Peyer's patch (tissue), 4 donors: Measurements from ENCODE around the gene UBE2H. TPM values are rescaled to one million over a fixed set of nuclear protein-coding genes. Genes with fewer than 3 reads are reported as not detected.

Source experiments
- DNase-seq, 3 donors: peaks; one replicate each; pipeline ENCODE4 v3.0.0-alpha.2; 2017 to 2019
- H3K27ac ChIP-seq, 4 donors: fragments of 200-600 bp; sonication (generic); one replicate each; pipeline ENCODE4 v1.5.1; 2016 to 2019
- H3K27me3 ChIP-seq, 2 donors: fragments of 200-600 bp; sonication (generic); one replicate each; pipeline ENCODE4 v1.5.1; 2019
- H3K36me3 ChIP-seq, 3 donors: fragments of 200-600 bp; sonication (generic); one replicate each; pipeline ENCODE4 v1.5.1; 2016 to 2019
- H3K4me1 ChIP-seq, 4 donors: fragments of 200-600 bp; sonication (generic); one replicate each; pipeline ENCODE4 v1.5.1; 2016 to 2019
- H3K4me3 ChIP-seq, 4 donors: fragments of 200-600 bp; sonication (generic); 1 replicate in 3 of 4; 2 replicates in 1 of 4; pipeline ENCODE4 v1.5.1; 2016 to 2019; ENCODE audit warnings: mild to moderate bottlenecking in 1 of 4
- H3K9me3 ChIP-seq, 4 donors: fragments of 200-600 bp; sonication (generic); one replicate each; pipeline ENCODE4 v1.5.1; 2016 to 2019; ENCODE audit warnings: mild to moderate bottlenecking in 1 of 4
- POLR2A ChIP-seq, 2 donors: fragments of 450-650 bp; IDR thresholded peaks; one replicate each; pipeline ENCODE4 v1.5.1; 2017; ENCODE audit warnings: antibody characterized with exemption in 2 of 2, mild to moderate bottlenecking in 2 of 2, moderate library complexity in 2 of 2
- total RNA-seq, 4 donors: library from RNA; depleted of rRNA; stranded (reverse); fragments of >200 nt; gene quantifications; one replicate each; pipeline ENCODE4 v1.1.0, GENCODE V29; 2016
- TF ChIP-seq, protein P1 (sequence below), 6 experiments: fragments of 450-650 bp in 4 of 6; fragments of 200-600 bp in 2 of 6; sonication (generic) in 1 of 6; IDR thresholded peaks; one replicate each; pipeline ENCODE4 v1.5.1; 2017 to 2019; ENCODE audit warnings: antibody characterized with exemption in 6 of 6, mild to moderate bottlenecking in 3 of 6, moderate library complexity in 1 of 6

Gene UBE2H
- total RNA-seq, 4 donors from 2014 or later = 33.5 to 59.4 (median 51.4) TPM

- DNase-seq = no peak
Measured at GRCh38 chr7:129989466-129989865, 36.7 kb upstream of the UBE2H start.

DNA sequence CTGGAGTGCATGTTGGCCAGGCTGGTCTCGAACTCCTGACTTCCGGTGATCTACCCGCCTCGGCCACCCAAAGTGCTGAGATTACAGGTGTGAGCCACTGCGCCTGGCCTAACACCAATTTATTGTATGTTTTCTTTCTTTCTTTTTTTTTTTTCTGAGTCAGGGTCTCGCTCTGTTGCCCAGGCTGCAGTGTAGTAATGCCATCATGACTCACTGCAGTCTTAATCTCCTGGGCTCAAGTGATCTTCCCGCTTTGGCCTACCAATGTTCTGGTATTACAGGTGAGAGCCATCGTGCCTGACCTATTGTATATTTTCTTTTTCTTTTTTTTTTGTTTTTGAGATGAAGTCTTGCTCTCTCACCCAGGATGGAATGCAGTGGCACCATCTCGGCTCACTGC lies 33.8 kb upstream of the UBE2H start:
- no peaks in the 10 kb centered on the region for H3K9me3 ChIP-seq
- H3K4me1 ChIP-seq = no peaks in the 10 kb centered on the region
- no peak overlapping the region for H3K4me3 ChIP-seq
- TF ChIP-seq POLR2A (IDR thresholded peaks at IDR 0.05) = no peak
- TF ChIP-seq, protein P1, sequence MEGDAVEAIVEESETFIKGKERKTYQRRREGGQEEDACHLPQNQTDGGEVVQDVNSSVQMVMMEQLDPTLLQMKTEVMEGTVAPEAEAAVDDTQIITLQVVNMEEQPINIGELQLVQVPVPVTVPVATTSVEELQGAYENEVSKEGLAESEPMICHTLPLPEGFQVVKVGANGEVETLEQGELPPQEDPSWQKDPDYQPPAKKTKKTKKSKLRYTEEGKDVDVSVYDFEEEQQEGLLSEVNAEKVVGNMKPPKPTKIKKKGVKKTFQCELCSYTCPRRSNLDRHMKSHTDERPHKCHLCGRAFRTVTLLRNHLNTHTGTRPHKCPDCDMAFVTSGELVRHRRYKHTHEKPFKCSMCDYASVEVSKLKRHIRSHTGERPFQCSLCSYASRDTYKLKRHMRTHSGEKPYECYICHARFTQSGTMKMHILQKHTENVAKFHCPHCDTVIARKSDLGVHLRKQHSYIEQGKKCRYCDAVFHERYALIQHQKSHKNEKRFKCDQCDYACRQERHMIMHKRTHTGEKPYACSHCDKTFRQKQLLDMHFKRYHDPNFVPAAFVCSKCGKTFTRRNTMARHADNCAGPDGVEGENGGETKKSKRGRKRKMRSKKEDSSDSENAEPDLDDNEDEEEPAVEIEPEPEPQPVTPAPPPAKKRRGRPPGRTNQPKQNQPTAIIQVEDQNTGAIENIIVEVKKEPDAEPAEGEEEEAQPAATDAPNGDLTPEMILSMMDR (IDR thresholded peaks at IDR 0.05) = no peak
- H3K27me3 ChIP-seq = no peaks in the 10 kb centered on the region
- H3K36me3 ChIP-seq = no peaks in the 10 kb centered on the region
- no peak overlapping the region for H3K27ac ChIP-seq
- DNase-seq = no peak

More at GRCh38 chr7:129989466-129989865, 36.7 kb upstream of the UBE2H start:
- H3K9me3 ChIP-seq = no peaks in the 10 kb centered on the region
- H3K36me3 ChIP-seq = no peaks in the 10 kb centered on the region
- H3K27me3 ChIP-seq = no peaks in the 10 kb centered on the region
- H3K27ac ChIP-seq = no peak overlapping the region
- no peaks in the 10 kb centered on the region for H3K4me1 ChIP-seq
- TF ChIP-seq, protein P1 (IDR thresholded peaks at IDR 0.05) = no peak
- TF ChIP-seq POLR2A (IDR thresholded peaks at IDR 0.05) = no peak
- H3K4me3 ChIP-seq = no peak overlapping the region

GRCh38 chr7:129980667-129981066 lies 27.9 kb upstream of the UBE2H start:
- Histone ChIP-seq H3K4me1 (no peaks in the 10 kb centered on the region), H3K9me3 (no peaks in the 10 kb centered on the region), H3K27ac (no peak overlapping the region), H3K4me3 (no peak overlapping the region), H3K36me3 (no peaks in the 10 kb centered on the region), H3K27me3 (no peaks in the 10 kb centered on the region)
- TF ChIP-seq POLR2A (IDR thresholded peaks at IDR 0.05) = no peak
- TF ChIP-seq, protein P1 (IDR thresholded peaks at IDR 0.05) = no peak
- DNase-seq = no peak

- Histone ChIP-seq H3K27ac (no peak overlapping the region), H3K4me1 (peaks cover 0 to 6% (median 0%) of the 10 kb centered on the region in 4 donors), H3K27me3 (no peaks in the 10 kb centered on the region), H3K4me3 (no peak overlapping the region), H3K36me3 (no peaks in the 10 kb centered on the region), H3K9me3 (no peaks in the 10 kb centered on the region)
- no peak for TF ChIP-seq POLR2A (IDR thresholded peaks at IDR 0.05)
- TF ChIP-seq, protein P1 (IDR thresholded peaks at IDR 0.05) = no peak
- DNase-seq = no peak
Measured at GRCh38 chr7:129975309-129975708, 22.5 kb upstream of the UBE2H start.

- no peaks in the 10 kb centered on the region for H3K27me3 ChIP-seq
- peak in 2 of 3 donors; percentile 63 to 69 for DNase-seq
- no peak overlapping the region for H3K4me3 ChIP-seq
- H3K36me3 ChIP-seq = no peaks in the 10 kb centered on the region
- no peaks in the 10 kb centered on the region for H3K9me3 ChIP-seq
- H3K4me1 ChIP-seq = peaks cover 0 to 6% (median 0%) of the 10 kb centered on the region in 4 donors
- H3K27ac ChIP-seq = peak overlapping the region in 1 of 4 donors; percentile 40
- no peak for TF ChIP-seq POLR2A (IDR thresholded peaks at IDR 0.05)
- TF ChIP-seq, protein P1 (IDR thresholded peaks at IDR 0.05) = no peak
Measured at GRCh38 chr7:129970816-129971215, 18.1 kb upstream of the UBE2H start.
